Measurements from ENCODE around the gene DLL1. TPM values are rescaled to one million over a fixed set of nuclear protein-coding genes. Genes with fewer than 3 reads are reported as not detected.

DLL1 gene
- total RNA-seq, 1 experiment from 2014 or later, result 2.8 TPM

- Histone ChIP-seq H2AK5ac (ENCODE audit: insufficient read length, low read length) (no peak overlapping the region), H3K9me3 (ENCODE audit: control insufficient read depth, low read depth, low read length) (peaks cover 20% of the 10 kb centered on the region), H4K5ac (ENCODE audit: insufficient read length, low read depth, low read length) (no peak overlapping the region), H3K4me1 (ENCODE audit: insufficient read depth, low read length) (peaks cover 8% of the 10 kb centered on the region; the same call in 1 of the 2 replicates), H2BK20ac (ENCODE audit: low read depth, low read length, poor library complexity, severe bottlenecking) (no peak overlapping the region), H3K4me2 (ENCODE audit: insufficient read depth, insufficient read length, low read length) (peak overlapping the region; percentile 1), H3T11ph (ENCODE audit: low read length) (no peak overlapping the region), H3K14ac (ENCODE audit: insufficient read depth, low read length) (0 out of 2 replicates have a peak overlapping the region, but pooled peaks have one; percentile 67), H3K18ac (ENCODE audit: insufficient read length, low read depth, low read length) (peak overlapping the region; percentile 47), H2BK15ac (ENCODE audit: low read depth, low read length) (no peak overlapping the region), H3K56ac (ENCODE audit: insufficient read length, low read depth, low read length) (no peak overlapping the region), H3K4ac (ENCODE audit: low read depth, low read length) (no peak overlapping the region), H3K9ac (ENCODE audit: extremely low read depth, insufficient read length, low read length) (no peak overlapping the region), H2AFZ (ENCODE audit: low read length) (no peak overlapping the region), H4K91ac (ENCODE audit: insufficient read length, low read depth, low read length) (no peak overlapping the region), H3K23me2 (ENCODE audit: insufficient read length, low read depth, low read length, poor library complexity, severe bottlenecking) (peaks cover 9% of the 10 kb centered on the region), H4K8ac (replicated peaks; ENCODE audit: insufficient read length, low read depth, low read length) (no peak overlapping the region), H3K79me2 (ENCODE audit: insufficient read depth, low read length) (no peaks in the 10 kb centered on the region), H3K23ac (ENCODE audit: insufficient read length, low read depth, low read length) (no peak overlapping the region), H3K27ac (ENCODE audit: insufficient read length, low read depth, low read length) (no peak overlapping the region), H3K27me3 (ENCODE audit: insufficient read depth, low read length) (peaks cover 38% of the 10 kb centered on the region), H3K79me1 (ENCODE audit: insufficient read depth, low read depth, low read length, poor library complexity, severe bottlenecking) (no peaks in the 10 kb centered on the region), H4K20me1 (ENCODE audit: control insufficient read depth, insufficient read depth, insufficient read length) (no peaks in the 10 kb centered on the region), H2BK5ac (ENCODE audit: insufficient read length, low read length) (no peak overlapping the region), H2BK12ac (ENCODE audit: insufficient read length, low read depth, low read length) (no peak overlapping the region), H2BK120ac (ENCODE audit: low read depth, low read length, poor library complexity, severe bottlenecking) (no peak overlapping the region)
- H3K9me3 Mint-ChIP-seq, result peaks cover 31 to 34% of the 10 kb centered on the region in 2 experiments
- H3K36me3 Mint-ChIP-seq (ENCODE audit: insufficient read depth in 1 of 3, low read depth in 3 of 3), result peaks cover 25 to 37% (median 27%) of the 10 kb centered on the region in 3 experiments
- H3K27me3 Mint-ChIP-seq (ENCODE audit: low read depth), result peaks cover 80% of the 10 kb centered on the region
- H3K4me1 Mint-ChIP-seq, result peaks cover 50 to 56% of the 10 kb centered on the region in 2 experiments
- peak; percentile 38; the same call in 1 of the 3 replicates for TF ChIP-seq CTCF (conservative IDR thresholded peaks at IDR 0.05)
- H3K27ac Mint-ChIP-seq, result no peak overlapping the region
- peak overlapping the region; percentile 25 to 64; a peak in 3 of 5 replicates for H3K4me3 Mint-ChIP-seq
- no CpG with 5 or more reads among the region's 67 CpGs for WGBS (ENCODE audit: extremely low coverage, insufficient read length, low lambda C conversion rate)
- DNase-seq, result no peak
These were observed 6.1 kb upstream of the DLL1 start for GRCh38 chr6:170296746-170297575.
